ENCODE measurements around the gene EFNB2. TPM values are rescaled to one million over a fixed set of nuclear protein-coding genes. Genes with fewer than 3 reads are reported as not detected.

The EFNB2 gene
- total RNA-seq, 1 donor from 2014 or later = 17.8 TPM

DNA sequence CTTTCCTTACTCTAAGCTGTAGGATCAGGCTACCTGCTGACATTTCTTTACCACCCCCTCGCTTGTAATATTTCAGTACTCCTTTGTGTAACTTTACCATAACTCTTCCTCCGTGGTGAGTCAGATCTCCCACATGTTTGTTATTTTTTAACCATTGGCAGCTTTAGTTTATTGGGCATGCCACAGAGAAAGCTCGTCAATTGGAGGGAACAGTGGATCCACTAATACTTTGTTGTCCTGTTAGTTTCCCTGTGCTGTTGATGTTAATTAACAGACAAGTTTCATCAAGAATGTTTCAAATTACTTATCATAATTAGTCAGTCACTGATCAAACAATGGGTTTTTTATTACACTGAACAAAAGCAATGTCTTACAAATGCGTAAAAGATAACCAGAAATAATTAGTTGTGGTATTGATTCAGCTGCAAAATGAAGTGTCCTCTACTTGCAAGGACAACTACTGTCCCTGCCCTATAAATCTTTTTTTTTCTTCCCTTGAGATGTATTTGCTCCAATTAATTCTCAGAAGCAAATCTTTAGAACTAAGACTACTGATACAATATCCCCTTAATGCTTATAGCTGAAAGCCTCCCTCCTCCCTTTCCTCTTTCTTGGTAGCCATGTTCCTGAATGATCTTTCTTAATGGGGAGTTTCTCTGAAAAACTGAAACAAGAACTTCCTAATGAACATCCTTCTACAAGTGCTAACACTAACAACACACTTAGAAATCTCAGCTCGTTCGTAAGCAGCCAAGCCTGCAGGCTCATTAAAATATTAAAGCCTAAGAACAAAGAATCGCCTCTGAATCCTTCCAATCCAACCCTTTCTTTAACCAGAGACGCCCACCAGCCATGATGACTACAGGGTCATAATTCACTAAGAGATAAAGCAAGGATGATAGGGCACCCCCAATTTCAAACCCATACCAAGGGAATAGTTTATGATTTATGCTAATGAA lies 22.2 kb downstream of the EFNB2 start:
- intact Hi-C loops (cut with DNase I) = no loop called here
- no peak for DNase-seq (ENCODE audit: low spot score)

GRCh38 chr13:106507560-106508274 lies 27.7 kb downstream of the EFNB2 start:
- intact Hi-C loops (cut with DNase I) = no loop called here
- DNase-seq (ENCODE audit: low spot score) = no peak

GRCh38 chr13:106506286-106506685 lies 29.2 kb downstream of the EFNB2 start:
- no peak for DNase-seq (ENCODE audit: low spot score)
- intact Hi-C loops (cut with DNase I) = no loop called here

DNA sequence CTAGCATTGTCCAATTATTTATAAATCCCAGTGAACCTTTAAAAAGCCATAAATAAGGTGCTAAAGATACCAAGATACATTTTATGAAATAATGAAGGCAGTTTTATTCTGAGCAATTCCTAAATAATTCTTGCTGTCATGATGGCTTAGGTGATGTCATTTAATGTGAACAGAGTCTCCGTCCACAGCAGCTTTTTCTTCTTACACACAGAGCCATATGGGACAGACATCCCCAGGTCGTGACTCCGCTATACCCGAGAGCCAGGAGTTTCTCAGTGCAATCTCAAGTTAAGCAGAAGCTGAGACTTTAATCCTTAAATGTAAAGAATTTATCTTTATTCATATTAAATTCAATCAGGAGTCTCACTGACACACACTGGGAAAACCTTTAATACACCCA lies 29.7 kb downstream of the EFNB2 start:
- intact Hi-C loops (cut with DNase I) = no loop called here

GRCh38 chr13:106505295-106505694 lies 30.2 kb downstream of the EFNB2 start:
- no peak for DNase-seq (ENCODE audit: low spot score)
- intact Hi-C loops (cut with DNase I) = no loop called here

More for the DNA sequence above, 29.7 kb downstream of the EFNB2 start:
- DNase-seq (ENCODE audit: low spot score) = no peak

- intact Hi-C loops (cut with DNase I) = no loop called here
- DNase-seq (ENCODE audit: low spot score) = no peak
Measured at GRCh38 chr13:106503730-106504453, 31.6 kb downstream of the EFNB2 start.

GRCh38 chr13:106503272-106503671 lies 32.2 kb downstream of the EFNB2 start:
- intact Hi-C loops (cut with DNase I) = no loop called here
- DNase-seq (ENCODE audit: low spot score) = no peak

- DNase-seq (ENCODE audit: low spot score) = no peak
- intact Hi-C loops (cut with DNase I) = no loop called here
Measured at GRCh38 chr13:106500445-106500844, 35.0 kb downstream of the EFNB2 start.

DNA sequence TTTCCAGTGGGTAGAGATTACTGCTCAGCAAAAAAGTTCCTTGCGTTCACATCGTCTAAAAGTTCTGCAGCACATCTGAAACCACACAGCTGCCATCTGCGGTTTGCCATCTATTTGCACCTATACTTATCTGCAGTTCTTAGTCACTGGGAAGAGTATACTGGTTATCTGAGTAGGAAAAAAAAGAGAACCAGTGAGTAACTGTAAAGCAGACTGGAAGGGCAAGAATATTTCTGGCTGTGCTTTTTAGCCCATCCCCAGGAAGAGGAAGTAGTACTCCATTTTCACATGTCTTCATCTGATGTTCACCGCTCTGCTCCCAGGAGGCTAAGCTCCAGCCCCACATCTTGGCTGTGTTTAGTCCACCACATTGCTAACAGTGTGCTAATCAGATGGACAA lies 35.6 kb downstream of the EFNB2 start:
- no peak for DNase-seq (ENCODE audit: low spot score)
- intact Hi-C loops (cut with DNase I) = no loop called here

GRCh38 chr13:106499113-106499512 lies 36.3 kb downstream of the EFNB2 start:
- DNase-seq (ENCODE audit: low spot score) = no peak
- intact Hi-C loops (cut with DNase I) = no loop called here

DNA sequence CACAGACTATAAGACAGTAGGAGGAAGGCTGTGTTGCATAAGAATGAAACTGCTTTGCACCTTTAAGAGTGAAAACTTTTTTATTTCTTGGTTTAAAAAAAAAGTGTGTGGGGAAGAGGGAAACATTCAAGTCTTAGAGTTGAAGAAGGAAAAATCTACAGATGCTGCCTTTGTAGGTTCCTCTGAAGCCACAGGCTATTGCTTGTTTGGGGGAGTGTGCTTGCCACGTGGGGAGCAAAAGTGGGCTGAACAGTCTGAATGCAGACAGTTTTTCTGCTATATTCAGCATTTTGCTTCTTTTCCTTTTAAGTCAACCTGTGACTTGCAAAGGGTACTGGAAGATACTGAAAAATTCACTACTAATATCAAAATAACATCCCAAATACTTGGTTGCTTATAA lies 36.9 kb downstream of the EFNB2 start:
- intact Hi-C loops (cut with DNase I) = no loop called here

GRCh38 chr13:106498158-106498557 lies 37.3 kb downstream of the EFNB2 start:
- intact Hi-C loops (cut with DNase I) = no loop called here

More for the DNA sequence above, 36.9 kb downstream of the EFNB2 start:
- no peak for DNase-seq (ENCODE audit: low spot score)

DNA sequence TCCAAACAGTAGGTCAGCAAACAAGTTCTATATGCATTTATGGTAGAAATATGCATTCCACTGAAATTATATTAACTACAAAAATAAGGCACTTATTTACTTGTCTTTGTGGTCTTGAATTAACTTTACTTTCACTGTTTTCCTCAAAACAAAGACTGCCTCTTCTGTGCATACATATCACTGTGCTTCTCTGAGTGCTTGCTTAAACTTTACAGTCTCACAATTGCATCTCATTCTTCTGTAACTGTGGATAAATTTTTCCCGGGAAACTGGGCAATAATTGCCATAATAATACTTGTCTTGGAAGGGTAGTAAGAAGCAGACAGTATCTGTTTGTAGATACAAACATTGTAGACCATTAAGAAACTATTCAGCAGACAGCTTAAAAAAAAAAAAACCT lies 38.4 kb downstream of the EFNB2 start:
- intact Hi-C loops (cut with DNase I) = no loop called here

More at GRCh38 chr13:106498158-106498557, 37.3 kb downstream of the EFNB2 start:
- DNase-seq (ENCODE audit: low spot score) = no peak

DNA sequence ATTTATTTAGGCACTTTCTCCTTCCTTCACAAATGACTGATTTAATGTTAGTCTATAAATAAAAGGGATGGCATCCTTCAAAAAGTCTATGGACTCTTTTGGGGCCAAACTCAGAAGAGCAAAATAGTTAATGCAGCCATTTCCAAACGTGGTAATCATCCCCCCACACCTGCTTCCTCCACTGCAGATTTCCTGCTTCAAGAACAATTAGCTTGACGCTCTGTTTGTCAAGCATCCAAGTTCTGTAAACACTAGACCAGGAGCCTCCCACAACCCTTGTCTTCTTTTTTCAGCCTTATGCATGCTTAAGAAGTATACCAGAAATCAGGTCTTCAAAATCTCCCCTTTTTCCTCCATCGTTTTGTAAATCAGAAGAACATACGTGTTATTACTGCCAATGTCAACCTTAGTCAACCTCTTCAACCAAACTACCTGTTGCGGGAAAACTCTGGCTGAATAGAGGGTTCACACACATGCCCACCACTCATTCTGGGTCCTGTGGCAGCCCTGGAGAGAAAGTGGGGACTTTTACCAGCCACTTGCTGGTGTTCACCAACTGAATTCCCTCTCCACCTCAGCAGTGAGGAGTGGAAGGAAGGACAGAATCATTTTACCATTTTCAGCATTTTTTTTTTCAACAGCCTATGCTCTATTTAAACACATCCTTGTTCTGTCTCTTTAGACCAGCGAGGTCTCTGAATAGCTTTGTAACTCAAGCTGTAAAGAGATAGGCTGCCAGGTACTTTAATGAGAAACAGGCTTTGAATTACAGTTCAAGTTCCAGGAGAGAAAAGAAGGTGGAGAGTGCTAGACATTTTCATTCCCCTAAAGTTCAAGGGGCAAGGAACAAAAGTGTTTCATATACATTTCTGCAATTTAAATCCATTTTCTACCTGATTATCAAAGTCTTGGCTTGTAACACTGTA lies 39.1 kb downstream of the EFNB2 start:
- intact Hi-C loops (cut with DNase I) = no loop called here
- DNase-seq (ENCODE audit: low spot score) = no peak

More for the DNA sequence above, 38.4 kb downstream of the EFNB2 start:
- no peak for DNase-seq (ENCODE audit: low spot score)

DNA sequence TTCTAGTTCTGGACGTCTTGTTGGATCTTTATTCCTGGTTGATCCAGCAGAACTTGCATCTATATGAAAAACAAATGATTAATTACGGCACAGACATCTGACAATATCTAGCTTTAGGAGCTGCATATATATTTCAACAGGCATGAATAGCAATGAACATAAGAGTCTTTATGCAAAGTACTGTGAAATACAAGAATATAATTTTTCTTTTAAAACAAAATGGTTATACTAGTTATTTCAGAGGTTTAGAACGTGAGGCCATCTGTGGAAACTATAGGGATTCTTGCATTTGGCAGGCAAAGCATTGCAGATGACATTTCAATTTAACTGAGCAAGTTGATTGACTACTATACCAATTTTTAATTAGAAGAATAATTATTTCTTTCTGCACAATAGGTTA lies 40.5 kb downstream of the EFNB2 start:
- DNase-seq (ENCODE audit: low spot score) = no peak
- intact Hi-C loops (cut with DNase I) = no loop called here

GRCh38 chr13:106494506-106494905 lies 41.0 kb downstream of the EFNB2 start:
- no peak for DNase-seq (ENCODE audit: low spot score)
- intact Hi-C loops (cut with DNase I) = no loop called here

- intact Hi-C loops (cut with DNase I) = no loop called here
Measured at GRCh38 chr13:106493533-106494220, 41.8 kb downstream of the EFNB2 start.

More at GRCh38 chr13:106493533-106494220, 41.8 kb downstream of the EFNB2 start:
- DNase-seq (ENCODE audit: low spot score) = no peak
